ENCODE results near the gene FOXRED2. TPM values are rescaled to one million over a fixed set of nuclear protein-coding genes. Genes with fewer than 3 reads are reported as not detected.

Gene FOXRED2
- total and polyA plus RNA-seq, 2 of the 4 experiments (the other 2 are of a cell fraction) = 1.6 to 4.0 TPM

GRCh38 chr22:36491155-36491554 is 15.7 kb downstream of the FOXRED2 start:
- Histone ChIP-seq H3K4me1 (ENCODE audit: control insufficient read depth, insufficient read depth, low read length) (peaks cover 5% of the 10 kb centered on the region), H2AFZ (replicated peaks; ENCODE audit: low read length, poor library complexity) (no peak overlapping the region), H3K4me3 (ENCODE audit: insufficient read depth, low read depth, low read length) (no peak overlapping the region), H3K14ac (replicated peaks; ENCODE audit: low read depth, low read length) (no peak overlapping the region), H3K56ac (ENCODE audit: extremely low read depth, insufficient read depth, low read length) (no peak overlapping the region), H4K91ac (ENCODE audit: insufficient read depth, low read depth, low read length) (no peak overlapping the region), H2AK5ac (ENCODE audit: low read depth, low read length) (no peak overlapping the region), H2BK120ac (ENCODE audit: low read depth, low read length) (no peak overlapping the region), H4K20me1 (ENCODE audit: insufficient read depth, low read length) (no peaks in the 10 kb centered on the region), H4K5ac (ENCODE audit: low read depth, low read length) (no peak overlapping the region), H3K4me2 (ENCODE audit: low read depth, low read length) (no peak overlapping the region), H3K79me1 (ENCODE audit: low read depth in 1 of 2, low read length in 2 of 2) (no peaks in the 10 kb centered on the region), H3K18ac (ENCODE audit: low read depth, low read length) (no peak overlapping the region), H2BK15ac (ENCODE audit: low read depth, low read length) (no peak overlapping the region; the same call in 2 of the 3 replicates), H3K27ac (ENCODE audit: insufficient read depth, low read length) (no peak overlapping the region), H3K9me3 (ENCODE audit: control insufficient read depth, insufficient read depth, low read length) (no peaks in the 10 kb centered on the region; the same call in 1 of the 2 replicates), H3K36me3 (ENCODE audit: control insufficient read depth, insufficient read depth, low read length) (peaks cover 13% of the 10 kb centered on the region; the same call in 1 of the 2 replicates), H2BK5ac (ENCODE audit: low read depth, low read length, poor library complexity, severe bottlenecking) (no peak overlapping the region), H3K9me1 (ENCODE audit: insufficient read depth, low read length) (peaks cover 4% of the 10 kb centered on the region; the same call in 1 of the 2 replicates), H3K4ac (ENCODE audit: low read depth, low read length) (no peak overlapping the region), H2BK20ac (ENCODE audit: low read depth, low read length) (no peak overlapping the region), H2AK9ac (replicated peaks; ENCODE audit: low read depth, low read length, poor library complexity) (no peak overlapping the region), H4K8ac (ENCODE audit: low read depth in 2 of 2, low read length in 2 of 2) (no peak overlapping the region), H3K9ac (ENCODE audit: low read depth, low read length) (no peak overlapping the region), H3K27me3 (ENCODE audit: control insufficient read depth, insufficient read depth, low read length) (no peaks in the 10 kb centered on the region), H3K23ac (ENCODE audit: low read depth, low read length) (no peak overlapping the region)
- no TSS peak for BruUV-seq (replicated peaks)
- ATAC-seq (ENCODE audit: low read depth) (no peak), DNase-seq (no peak)
- dilution Hi-C loops (cut with HindIII; ENCODE audit: low sequenced_read_pairs, unreplicated experiment) = no loop called here
- TF ChIP-seq MAFK (IDR thresholded peaks at IDR 0.05; ENCODE audit: low read depth, low read length) (no peak), RCOR1 (IDR thresholded peaks at IDR 0.05; ENCODE audit: insufficient replicate concordance, low read length) (no peak), RAD21 (IDR thresholded peaks at IDR 0.05; ENCODE audit: low read length) (no peak), CHD1 (IDR thresholded peaks at IDR 0.05; ENCODE audit: low read depth, low read length) (no peak), SMC3 (IDR thresholded peaks at IDR 0.05; ENCODE audit: low read depth, low read length) (no peak), CTCF (conservative IDR thresholded peaks at IDR 0.05; ENCODE audit: low read depth, low read length) (no peak), NFE2L2 (IDR thresholded peaks at IDR 0.05; ENCODE audit: low read depth, low read length) (no peak), FOS (IDR thresholded peaks at IDR 0.05; ENCODE audit: low read depth, low read length) (no peak), POLR2A (IDR thresholded peaks at IDR 0.05; ENCODE audit: low read depth, low read length) (no peak), CEBPB (IDR thresholded peaks at IDR 0.05; ENCODE audit: low read depth, low read length) (no peak), MXI1 (IDR thresholded peaks at IDR 0.05; ENCODE audit: borderline replicate concordance, low read depth, low read length) (no peak), RFX5 (IDR thresholded peaks at IDR 0.05; ENCODE audit: low read depth, low read length) (no peak), MAZ (IDR thresholded peaks at IDR 0.05; ENCODE audit: borderline replicate concordance, low read depth, low read length) (no peak)
- CTCF ChIA-PET = interaction anchor here (0.7 kb wide), 2 partner anchors 192 to 1141 kb away, joined by 5 read pairs; no protein-coding TSS in a partner anchor
- in situ Hi-C loops (cut with MboI; ENCODE audit: low sequenced_read_pairs) = no loop called here
- POLR2A ChIA-PET (ENCODE audit: unreplicated experiment) = interaction anchor here (0.5 to 0.6 kb wide), 2 partner anchors 110 to 112 kb away, joined by 3 to 10 read pairs; no protein-coding TSS in a partner anchor
- 100% methylated on average over 1 of the region's 7 CpGs; no CpG with 5 or more reads in 1 of the 2 experiments for WGBS, 2 experiments (ENCODE audit: extremely low coverage in 2 of 2, insufficient read length in 1 of 2)
- intact Hi-C loops (cut with micrococcal nuclease) = no loop called here
